HG03558 (cell line): ENCODE data around the gene CPS1.

Experiments
- ATAC-seq: cut with Tn5 transposase; IDR thresholded peaks from one replicate; pipeline ENCODE4 v1.9.1; 2021; ENCODE audit warnings: moderate number of reproducible peaks; ENCODE audit not compliant: unreplicated experiment; ENCODE audit errors: extremely low read depth

CPS1 gene

GRCh38 chr2:210663631-210664089, 107.3 kb downstream of the CPS1 start:
- no peak for ATAC-seq

- ATAC-seq: no peak
These were observed 111.3 kb downstream of the CPS1 start for GRCh38 chr2:210667711-210668110.

- ATAC-seq: no peak
These were observed 114.7 kb downstream of the CPS1 start for GRCh38 chr2:210671065-210671464.

GRCh38 chr2:210673117-210673516, 116.7 kb downstream of the CPS1 start:
- ATAC-seq: no peak

GRCh38 chr2:210676067-210676466, 119.7 kb downstream of the CPS1 start:
- ATAC-seq: no peak

- no peak for ATAC-seq
These were observed 125.1 kb downstream of the CPS1 start for GRCh38 chr2:210681491-210681890.

GRCh38 chr2:210686401-210686800, 130.0 kb downstream of the CPS1 start:
- ATAC-seq: no peak

GRCh38 chr2:210687786-210688470, 131.5 kb downstream of the CPS1 start:
- ATAC-seq: no peak

- ATAC-seq: no peak
These were observed 151.5 kb downstream of the CPS1 start for GRCh38 chr2:210707900-210708299.

GRCh38 chr2:210713122-210713521, 156.7 kb downstream of the CPS1 start:
- ATAC-seq: no peak

- ATAC-seq: no peak
These were observed 159.2 kb downstream of the CPS1 start for GRCh38 chr2:210715560-210716082.

- ATAC-seq: no peak
These were observed 162.1 kb downstream of the CPS1 start for GRCh38 chr2:210718503-210718902.

- no peak for ATAC-seq
These were observed 165.7 kb downstream of the CPS1 start for GRCh38 chr2:210722092-210722491.

GRCh38 chr2:210727549-210727948, 171.2 kb downstream of the CPS1 start:
- ATAC-seq: no peak
